ENCODE results near the gene YIPF4. TPM values are rescaled to one million over a fixed set of nuclear protein-coding genes. Genes with fewer than 3 reads are reported as not detected.
"Not testable (repeated sequence)": the region's sequence is repeated elsewhere in the genome, so short reads cannot be mapped to it uniquely, and the experiment has no call there.

YIPF4 gene
- total RNA-seq, 1 donor from 2014 or later: 15.1 TPM

DNA sequence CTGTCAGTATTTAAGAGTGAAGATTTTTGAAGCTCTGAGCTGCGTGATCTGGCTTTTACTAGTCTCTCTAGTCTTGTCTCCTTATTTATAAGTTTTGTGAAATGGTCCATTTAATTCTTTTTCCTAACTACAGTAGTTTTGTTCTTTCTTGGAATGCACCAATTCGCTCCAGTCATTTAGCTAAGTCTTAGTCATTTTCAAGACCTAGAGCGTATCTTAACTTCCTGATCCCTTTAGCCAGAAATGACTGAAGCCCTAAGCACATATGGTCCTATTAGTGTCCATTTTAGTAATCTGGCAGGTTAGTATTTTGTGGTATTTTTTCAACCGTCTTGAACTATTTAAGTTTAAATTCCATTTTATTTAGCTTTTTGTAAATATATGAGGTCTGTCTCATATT, 82.7 kb downstream of the YIPF4 start:
- Histone ChIP-seq H3K36me3 (ENCODE audit: control insufficient read depth in 3 of 3, insufficient read depth in 3 of 3, low read length in 3 of 3) (peaks cover 0 to 2% (median 0%) of the 10 kb centered on the region in 3 donors), H3K27me3 (ENCODE audit: control insufficient read depth in 3 of 3, insufficient read depth in 3 of 3, low read length in 3 of 3) (no peaks in the 10 kb centered on the region), H3K27ac (ENCODE audit: low read depth, low read length) (peak overlapping the region; percentile 39), H3K4me3 (ENCODE audit: low read length in 3 of 3) (peak overlapping the region in 1 of 3 donors; percentile 39), H3K4me1 (ENCODE audit: control insufficient read depth in 3 of 3, insufficient read depth in 3 of 3, low read length in 3 of 3) (peaks cover 17 to 30% (median 25%) of the 10 kb centered on the region in 3 donors), H3K9me3 (ENCODE audit: control insufficient read depth in 3 of 3, low read length in 3 of 3) (no peaks in the 10 kb centered on the region), H3K9ac (ENCODE audit: low read depth in 1 of 3, low read length in 3 of 3) (peak overlapping the region in 1 of 3 donors; percentile 48)

DNA sequence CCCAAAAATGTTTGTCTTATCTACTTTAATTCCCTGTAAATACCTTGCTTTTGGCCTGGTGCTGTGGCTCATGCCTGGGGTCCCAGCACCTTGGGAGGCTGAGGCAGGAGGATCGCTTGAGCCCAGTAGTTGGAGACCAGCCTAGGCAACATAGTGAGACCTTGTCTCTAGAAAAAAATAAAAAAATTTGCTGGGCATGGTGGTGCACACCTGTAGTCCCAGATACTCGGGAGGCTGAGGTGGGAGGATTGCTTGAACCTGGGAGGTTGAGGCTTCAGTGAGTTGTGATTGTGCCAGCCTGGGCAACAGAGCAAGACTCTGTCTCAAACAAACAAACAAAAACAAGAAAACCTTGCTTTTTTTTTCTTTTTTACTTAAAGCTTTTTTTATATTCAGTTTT, 85.3 kb downstream of the YIPF4 start:
- not testable (repeated sequence) for H3K27ac ChIP-seq (ENCODE audit: low read depth, low read length); H3K4me3 ChIP-seq (ENCODE audit: low read length in 3 of 3); H3K27me3 ChIP-seq (ENCODE audit: control insufficient read depth in 3 of 3, insufficient read depth in 3 of 3, low read length in 3 of 3); H3K9ac ChIP-seq (ENCODE audit: low read depth in 1 of 3, low read length in 3 of 3); H3K36me3 ChIP-seq (ENCODE audit: control insufficient read depth in 3 of 3, insufficient read depth in 3 of 3, low read length in 3 of 3); H3K9me3 ChIP-seq (ENCODE audit: control insufficient read depth in 3 of 3, low read length in 3 of 3)
- peaks cover 19 to 25% (median 22%) of the 10 kb centered on the region in 3 donors for H3K4me1 ChIP-seq (ENCODE audit: control insufficient read depth in 3 of 3, insufficient read depth in 3 of 3, low read length in 3 of 3)

DNA sequence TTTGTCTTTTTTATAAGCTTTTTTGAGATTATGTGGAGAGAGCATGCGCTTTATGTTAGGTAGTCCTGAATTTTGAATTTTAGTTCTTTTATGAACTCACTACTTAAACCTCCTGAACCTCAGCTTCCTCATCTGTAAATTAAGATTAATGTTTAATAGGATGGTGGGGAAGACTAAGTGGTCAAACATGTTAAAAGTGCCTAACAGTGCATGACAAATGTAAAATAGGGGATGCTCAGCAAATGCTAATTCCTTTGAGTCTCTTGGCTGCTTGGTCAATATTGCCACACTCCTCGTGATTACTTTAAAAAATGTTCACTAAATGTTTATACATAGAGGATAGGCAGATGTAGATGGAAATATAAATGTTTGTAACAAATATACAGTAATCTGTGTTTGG, 85.9 kb downstream of the YIPF4 start:
- no peak overlapping the region for H3K9ac ChIP-seq (ENCODE audit: low read depth in 1 of 3, low read length in 3 of 3)
- peaks cover 15 to 19% (median 16%) of the 10 kb centered on the region in 3 donors for H3K4me1 ChIP-seq (ENCODE audit: control insufficient read depth in 3 of 3, insufficient read depth in 3 of 3, low read length in 3 of 3)
- H3K9me3 ChIP-seq (ENCODE audit: control insufficient read depth in 3 of 3, low read length in 3 of 3): no peaks in the 10 kb centered on the region
- no peak overlapping the region for H3K27ac ChIP-seq (ENCODE audit: low read depth, low read length)
- H3K4me3 ChIP-seq (ENCODE audit: low read length in 3 of 3): no peak overlapping the region
- H3K36me3 ChIP-seq (ENCODE audit: control insufficient read depth in 3 of 3, insufficient read depth in 3 of 3, low read length in 3 of 3): peaks cover 0 to 2% (median 0%) of the 10 kb centered on the region in 3 donors
- no peaks in the 10 kb centered on the region for H3K27me3 ChIP-seq (ENCODE audit: control insufficient read depth in 3 of 3, insufficient read depth in 3 of 3, low read length in 3 of 3)

DNA sequence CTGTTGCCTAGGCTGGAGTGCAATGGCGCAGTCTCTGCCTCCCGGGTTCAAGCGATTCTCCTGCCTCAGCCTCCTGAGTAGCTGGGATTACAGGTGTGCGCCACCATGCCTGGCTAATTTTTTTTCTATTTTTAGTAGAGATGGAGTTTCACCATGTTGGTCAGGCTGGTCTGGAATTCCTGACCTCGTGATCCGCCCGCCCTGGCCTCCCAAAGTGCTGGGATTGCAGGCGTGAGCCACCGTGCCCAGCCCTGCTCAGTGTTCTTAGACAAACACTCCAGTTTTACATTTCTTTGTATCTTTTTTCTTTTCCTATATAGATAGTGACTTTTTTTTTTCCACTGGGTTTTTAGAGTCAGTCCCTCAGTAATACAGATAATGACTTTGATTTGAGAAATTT, 86.6 kb downstream of the YIPF4 start:
- H3K27ac ChIP-seq (ENCODE audit: low read depth, low read length); H3K36me3 ChIP-seq (ENCODE audit: control insufficient read depth in 3 of 3, insufficient read depth in 3 of 3, low read length in 3 of 3); H3K4me3 ChIP-seq (ENCODE audit: low read length in 3 of 3); H3K9ac ChIP-seq (ENCODE audit: low read depth in 1 of 3, low read length in 3 of 3); H3K9me3 ChIP-seq (ENCODE audit: control insufficient read depth in 3 of 3, low read length in 3 of 3); H3K27me3 ChIP-seq (ENCODE audit: control insufficient read depth in 3 of 3, insufficient read depth in 3 of 3, low read length in 3 of 3): not testable (repeated sequence)
- peaks cover 9 to 16% (median 12%) of the 10 kb centered on the region in 3 donors for H3K4me1 ChIP-seq (ENCODE audit: control insufficient read depth in 3 of 3, insufficient read depth in 3 of 3, low read length in 3 of 3)

DNA sequence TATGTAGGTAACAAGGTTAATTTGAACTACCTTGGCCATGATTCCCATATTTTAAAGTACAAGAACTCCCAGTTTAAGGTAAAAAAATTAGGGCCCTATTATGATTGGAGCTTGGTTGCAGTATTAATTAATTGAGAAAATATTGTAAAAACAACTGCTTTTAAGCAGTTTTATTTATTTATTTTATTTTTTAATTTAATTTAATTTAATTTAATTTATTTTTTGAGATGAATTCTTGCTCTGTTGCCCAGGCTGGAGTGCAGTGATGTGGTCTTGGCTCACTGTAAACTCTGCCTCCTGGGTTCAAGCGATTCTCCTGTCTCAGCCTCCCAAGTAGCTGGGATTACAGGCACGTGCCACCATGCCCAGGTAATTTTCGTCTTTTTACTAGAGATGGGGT, 88.0 kb downstream of the YIPF4 start:
- H3K9me3 ChIP-seq (ENCODE audit: control insufficient read depth in 3 of 3, low read length in 3 of 3); H3K27me3 ChIP-seq (ENCODE audit: control insufficient read depth in 3 of 3, insufficient read depth in 3 of 3, low read length in 3 of 3); H3K4me1 ChIP-seq (ENCODE audit: control insufficient read depth in 3 of 3, insufficient read depth in 3 of 3, low read length in 3 of 3); H3K9ac ChIP-seq (ENCODE audit: low read depth in 1 of 3, low read length in 3 of 3); H3K36me3 ChIP-seq (ENCODE audit: control insufficient read depth in 3 of 3, insufficient read depth in 3 of 3, low read length in 3 of 3); H3K27ac ChIP-seq (ENCODE audit: low read depth, low read length); H3K4me3 ChIP-seq (ENCODE audit: low read length in 3 of 3): not testable (repeated sequence)

Other genes starting within 250 kb of the YIPF4 start
- gene DPY30, start 238.1 kb upstream of the YIPF4 start, total RNA-seq: 25.1 TPM
- 39.7 TPM for gene SPAST, start 214.3 kb upstream of the YIPF4 start, total RNA-seq
- 28.7 TPM for gene SLC30A6, start 112.0 kb upstream of the YIPF4 start, total RNA-seq
- gene NLRC4, start 13.0 kb upstream of the YIPF4 start, total RNA-seq: 1.6 TPM
- gene BIRC6, start 79.1 kb downstream of the YIPF4 start, total RNA-seq: 216 TPM

Data from skeletal muscle tissue (tissue), 4 donors.